Measurements from ENCODE around the gene SYDE2. TPM values are rescaled to one million over a fixed set of nuclear protein-coding genes. Genes with fewer than 3 reads are reported as not detected.
A peak's percentile ranks its signal among the peaks of the same experiment; 100 is the strongest.
"Not testable (repeated sequence)": the region's sequence is repeated elsewhere in the genome, so short reads cannot be mapped to it uniquely, and the experiment has no call there.

The SYDE2 gene
- total and polyA plus RNA-seq, 9 of the 15 experiments (the other 6 are each of a cell fraction or from before 2014, with no cell fraction given): 0.39 to 8.7 (median 4.5) TPM

- H3K27ac ChIP-seq (ENCODE audit: extremely low read depth, low read depth, low read length); H3K4me2 ChIP-seq (ENCODE audit: insufficient read depth, low read length); H4K20me1 ChIP-seq (replicated peaks; ENCODE audit: control insufficient read depth, insufficient read depth, low read length); CTCF ChIA-PET (ENCODE audit: low intra/inter-chr PET ratio); DNase-seq (ENCODE audit: extremely low read depth in 1 of 4, low spot score in 3 of 4); BruUV-seq (replicated peaks); H3K4me1 ChIP-seq (replicated peaks in 1 of 2; ENCODE audit: control insufficient read depth in 2 of 2, insufficient read depth in 2 of 2, low read length in 2 of 2); H3K9ac ChIP-seq (ENCODE audit: insufficient read depth in 1 of 2, low read depth in 2 of 2, low read length in 2 of 2); H3K27me3 ChIP-seq (ENCODE audit: control insufficient read depth in 2 of 2, insufficient read depth in 2 of 2, low read length in 2 of 2); H3K4me3 ChIP-seq; intact Hi-C loops (cut with micrococcal nuclease); H3K9me3 ChIP-seq (replicated peaks; ENCODE audit: control insufficient read depth, insufficient read depth, low read depth, low read length); ATAC-seq; H2AFZ ChIP-seq (ENCODE audit: low read depth, low read length); H3K9me1 ChIP-seq (ENCODE audit: control insufficient read depth, insufficient read depth, low read length); FAIRE-seq: not testable (repeated sequence)
- peaks cover 47% of the 10 kb centered on the region for H3K79me2 ChIP-seq (ENCODE audit: control insufficient read depth, insufficient read depth, low read length)
- TF ChIP-seq ZNF121 (CRISPR knock-in tag; conservative IDR thresholded peaks at IDR 0.05): peak; percentile 39; the same call in 1 of the 2 replicates
- in situ Hi-C loops (cut with MboI): loop anchor here (10.0 kb wide), 1 partner anchor 1537 kb away; no protein-coding TSS in a partner anchor
- POLR2A ChIA-PET: interaction anchor here (1.9 kb wide), 1 partner anchor 33 kb away, joined by 4 read pairs; no protein-coding TSS in a partner anchor
- H3K36me3 ChIP-seq (ENCODE audit: control insufficient read depth, insufficient read depth, low read length): peaks cover 26% of the 10 kb centered on the region
Observed at GRCh38 chr1:85192129-85192528, 8.7 kb downstream of the SYDE2 start.

DNA sequence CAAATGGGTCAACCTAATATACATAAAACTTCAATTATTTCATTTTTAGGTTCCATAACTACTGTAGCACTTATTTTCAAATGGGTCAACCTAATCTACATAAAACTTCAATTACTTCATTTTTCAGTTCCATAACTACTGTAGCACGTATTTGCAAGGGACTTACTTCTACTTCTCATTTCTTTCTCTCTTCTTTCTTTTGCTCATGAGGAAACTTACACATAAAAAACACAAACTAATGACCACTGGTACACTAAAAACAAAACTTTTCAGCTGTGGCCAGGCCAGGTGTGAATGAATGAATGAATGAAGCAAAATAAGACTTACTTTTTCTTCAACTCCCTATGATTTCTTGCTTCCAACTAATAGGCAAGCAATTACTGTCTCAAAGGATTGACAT is 11.7 kb downstream of the SYDE2 start:
- ChIA-PET POLR2A (no interaction called here), CTCF (ENCODE audit: low intra/inter-chr PET ratio) (no interaction called here)
- no peaks in the 10 kb centered on the region for H3K27me3 ChIP-seq (ENCODE audit: control insufficient read depth in 2 of 2, insufficient read depth in 2 of 2, low read length in 2 of 2)
- ATAC-seq: no peak
- in situ Hi-C loops (cut with MboI) (no loop called here), intact Hi-C loops (cut with micrococcal nuclease) (no loop called here)
- H3K9me1 ChIP-seq (ENCODE audit: control insufficient read depth, insufficient read depth, low read length): no peaks in the 10 kb centered on the region
- no peak for DNase-seq (ENCODE audit: extremely low read depth in 1 of 4, low spot score in 3 of 4)
- H3K9me3 ChIP-seq (replicated peaks; ENCODE audit: control insufficient read depth, insufficient read depth, low read depth, low read length): no peaks in the 10 kb centered on the region
- H3K79me2 ChIP-seq (ENCODE audit: control insufficient read depth, insufficient read depth, low read length): peaks cover 37% of the 10 kb centered on the region
- H3K4me2 ChIP-seq (ENCODE audit: insufficient read depth, low read length): no peak overlapping the region
- no peak overlapping the region for H3K27ac ChIP-seq (ENCODE audit: extremely low read depth, low read depth, low read length)
- peaks cover 26% of the 10 kb centered on the region for H3K36me3 ChIP-seq (ENCODE audit: control insufficient read depth, insufficient read depth, low read length)
- H3K4me1 ChIP-seq (replicated peaks in 1 of 2; ENCODE audit: control insufficient read depth in 2 of 2, insufficient read depth in 2 of 2, low read length in 2 of 2): no peaks in the 10 kb centered on the region
- no peak for FAIRE-seq
- H3K9ac ChIP-seq (ENCODE audit: insufficient read depth in 1 of 2, low read depth in 2 of 2, low read length in 2 of 2): no peak overlapping the region
- no TSS peak for BruUV-seq (replicated peaks)
- WGBS (ENCODE audit: insufficient coverage, low coverage, missing lambda C conversion rate): 89% methylated on average over 1 of the region's 1 CpG
- no peak overlapping the region for H2AFZ ChIP-seq (ENCODE audit: low read depth, low read length)
- H3K4me3 ChIP-seq: no peak overlapping the region
- H4K20me1 ChIP-seq (replicated peaks; ENCODE audit: control insufficient read depth, insufficient read depth, low read length): 0 out of 2 replicates have a peak, but pooled peaks cover 4% of the 10 kb centered on the region
- TF ChIP-seq KLF1 (tag; IDR thresholded peaks at IDR 0.05) (no peak), PRPF4 (IDR thresholded peaks at IDR 0.05; ENCODE audit: insufficient read depth, low read depth, low read length, poor library complexity, severe bottlenecking) (no peak), GTF2F1 (IDR thresholded peaks at IDR 0.05; ENCODE audit: low read depth, low read length) (no peak), SRSF7 (optimal IDR thresholded peaks at IDR 0.05; ENCODE audit: low read depth, low read length) (no peak), HDAC3 (IDR thresholded peaks at IDR 0.05; ENCODE audit: borderline replicate concordance, partially characterized antibody) (no peak), IFI16 (CRISPR knock-in tag; IDR thresholded peaks at IDR 0.05) (no peak), ASH1L (IDR thresholded peaks at IDR 0.05; ENCODE audit: borderline replicate concordance, low read depth, partially characterized antibody) (no peak), NFIX (CRISPR knock-in tag; IDR thresholded peaks at IDR 0.05; ENCODE audit: low read depth) (no peak), ZFP91 (CRISPR knock-in tag; IDR thresholded peaks at IDR 0.05) (no peak), UBTF (IDR thresholded peaks at IDR 0.05; ENCODE audit: borderline replicate concordance in 1 of 2, low read depth in 2 of 2, low read length in 2 of 2) (no peak), PCBP1 (IDR thresholded peaks at IDR 0.05; ENCODE audit: low read depth, low read length, poor library complexity, severe bottlenecking) (no peak)
